ENCODE measurements around the gene HSPA5. TPM values are rescaled to one million over a fixed set of nuclear protein-coding genes. Genes with fewer than 3 reads are reported as not detected.

Gene HSPA5
- total RNA-seq (2022; extraction: Qiagen RNA extraction) = 341 to 409 TPM (median 361 TPM) in 5 replicates

DNA sequence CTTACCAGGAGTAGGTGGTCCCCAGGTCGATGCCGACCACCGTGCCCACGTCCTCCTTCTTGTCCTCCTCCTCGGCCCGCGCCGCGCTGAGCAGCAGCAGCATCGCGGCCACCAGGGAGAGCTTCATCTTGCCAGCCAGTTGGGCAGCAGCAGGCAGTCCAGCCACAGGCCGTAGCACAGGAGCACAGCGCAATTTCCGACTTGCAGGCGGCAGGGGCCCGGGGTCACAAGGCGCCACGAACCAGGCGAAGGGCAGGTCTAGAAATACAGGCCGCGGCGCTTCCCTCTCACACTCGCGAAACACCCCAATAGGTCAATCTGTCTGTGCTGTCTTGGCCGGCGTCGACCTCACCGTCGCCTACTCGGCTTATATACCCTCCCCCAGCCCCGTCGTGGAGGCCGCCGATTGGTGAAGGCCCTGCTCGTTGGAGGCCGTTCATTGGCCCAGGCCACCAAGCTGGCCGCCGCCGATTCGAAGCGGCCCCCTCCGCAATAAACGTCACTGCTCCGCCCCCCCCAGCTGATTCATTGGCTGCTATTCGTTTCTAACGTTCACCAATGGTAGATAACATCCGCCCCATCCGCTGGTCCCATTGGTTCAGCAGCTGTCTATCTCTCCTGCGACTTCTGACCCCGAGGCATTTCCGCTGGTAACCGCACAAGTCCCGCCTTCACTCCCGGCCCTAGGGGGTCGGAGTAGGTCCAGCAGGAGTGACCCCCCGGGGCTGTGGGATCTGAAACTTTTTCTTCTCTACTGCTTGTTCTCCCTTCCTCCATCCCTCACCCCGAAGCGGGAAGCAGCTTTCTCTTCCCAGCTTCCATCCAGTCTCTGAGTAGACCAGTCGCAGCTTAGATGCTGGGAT is at the start of gene HSPA5:
HSPA5 (minus strand) TSS at position 344 of the 863 bp plus-strand sequence; CDS start at position 127, 217 bp downstream.

DNA sequence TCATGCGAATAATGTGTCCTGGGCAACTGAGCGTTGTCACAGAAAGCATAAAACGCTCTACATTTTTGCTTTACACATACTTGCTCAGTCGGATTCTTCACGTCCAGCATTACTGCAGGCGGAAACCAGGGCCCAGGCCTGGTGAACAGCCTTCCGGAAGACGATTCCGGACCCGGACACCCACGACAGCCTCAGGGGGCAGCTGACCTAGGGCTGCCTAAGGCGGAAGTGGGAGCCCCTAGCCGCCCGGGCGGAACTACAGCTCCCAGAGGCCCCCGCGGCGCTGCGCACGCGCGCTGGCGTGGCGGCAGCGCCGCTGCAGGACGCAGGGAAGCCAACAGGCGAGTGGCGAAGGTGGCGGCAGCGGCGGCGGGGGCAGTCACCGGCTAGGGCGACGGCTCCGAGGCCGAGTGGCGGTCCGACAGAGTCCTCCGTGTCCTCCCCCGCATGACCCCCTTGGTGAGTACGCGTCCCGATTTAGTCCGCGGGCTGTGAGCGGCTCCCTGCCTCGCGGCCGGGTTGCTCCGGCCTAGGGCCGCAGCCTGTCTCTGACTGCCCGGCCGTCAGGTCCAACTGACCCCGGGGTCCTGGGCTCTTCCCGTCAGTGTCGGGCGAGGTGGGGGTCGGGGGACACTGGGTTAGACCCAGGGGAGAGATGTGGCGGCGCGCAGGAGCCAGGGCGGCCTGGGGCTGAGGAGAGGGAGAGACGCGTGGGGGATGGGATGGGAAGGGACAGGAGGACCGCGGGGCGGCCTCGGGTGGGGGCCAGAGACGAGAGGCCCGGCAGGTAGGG is 20.6 kb upstream of the HSPA5 start, which contains the start of gene GAPVD1:
GAPVD1 (plus strand) TSS at position 326 of the 793 bp plus-strand sequence. CDS start 37,096 bp downstream, outside the sequence.

DNA sequence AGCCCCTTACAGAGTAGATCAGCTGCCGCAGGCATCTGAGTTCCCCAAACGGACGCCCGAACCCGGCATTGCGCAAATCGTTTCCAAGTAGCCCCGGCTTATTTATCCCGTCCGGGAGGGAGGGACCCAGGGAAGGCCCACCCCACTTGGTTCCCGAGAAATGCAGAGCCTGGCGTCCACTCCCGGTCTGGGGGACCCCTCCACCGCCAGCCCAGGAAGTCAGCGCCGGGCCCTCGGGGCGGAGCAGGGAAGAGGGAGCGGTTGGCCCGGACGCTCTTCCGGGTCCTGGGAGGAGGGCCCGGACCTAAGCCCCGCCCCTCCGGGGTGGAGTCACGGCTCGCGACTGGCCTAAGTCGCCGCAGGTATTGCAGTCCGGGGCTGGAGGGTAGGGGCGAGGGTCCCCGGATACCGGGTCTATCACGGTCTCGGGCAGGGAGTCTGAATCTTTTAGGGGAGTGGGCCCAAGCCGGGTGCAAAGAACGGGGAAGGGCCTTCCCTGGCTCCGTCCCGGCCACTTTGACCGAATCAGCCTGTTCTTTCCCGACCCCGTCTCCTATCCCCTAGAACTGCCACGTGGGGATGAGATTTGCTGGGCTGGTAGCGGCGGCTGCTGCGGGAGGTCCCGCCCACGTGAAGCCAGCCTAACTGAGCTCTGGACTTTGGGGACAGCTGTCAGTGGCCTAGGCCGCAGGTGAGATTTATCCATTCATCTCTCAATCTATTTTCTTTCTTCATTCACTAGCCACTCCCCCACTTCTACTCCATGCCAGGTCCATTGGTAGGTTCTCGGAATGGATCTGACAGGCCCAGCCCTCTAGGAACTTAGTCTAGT is 40.7 kb downstream of the HSPA5 start, which contains the start of gene RABEPK:
RABEPK (plus strand) TSS at position 327 of the 832 bp plus-strand sequence. CDS start 2,472 bp downstream, outside the sequence.

DNA sequence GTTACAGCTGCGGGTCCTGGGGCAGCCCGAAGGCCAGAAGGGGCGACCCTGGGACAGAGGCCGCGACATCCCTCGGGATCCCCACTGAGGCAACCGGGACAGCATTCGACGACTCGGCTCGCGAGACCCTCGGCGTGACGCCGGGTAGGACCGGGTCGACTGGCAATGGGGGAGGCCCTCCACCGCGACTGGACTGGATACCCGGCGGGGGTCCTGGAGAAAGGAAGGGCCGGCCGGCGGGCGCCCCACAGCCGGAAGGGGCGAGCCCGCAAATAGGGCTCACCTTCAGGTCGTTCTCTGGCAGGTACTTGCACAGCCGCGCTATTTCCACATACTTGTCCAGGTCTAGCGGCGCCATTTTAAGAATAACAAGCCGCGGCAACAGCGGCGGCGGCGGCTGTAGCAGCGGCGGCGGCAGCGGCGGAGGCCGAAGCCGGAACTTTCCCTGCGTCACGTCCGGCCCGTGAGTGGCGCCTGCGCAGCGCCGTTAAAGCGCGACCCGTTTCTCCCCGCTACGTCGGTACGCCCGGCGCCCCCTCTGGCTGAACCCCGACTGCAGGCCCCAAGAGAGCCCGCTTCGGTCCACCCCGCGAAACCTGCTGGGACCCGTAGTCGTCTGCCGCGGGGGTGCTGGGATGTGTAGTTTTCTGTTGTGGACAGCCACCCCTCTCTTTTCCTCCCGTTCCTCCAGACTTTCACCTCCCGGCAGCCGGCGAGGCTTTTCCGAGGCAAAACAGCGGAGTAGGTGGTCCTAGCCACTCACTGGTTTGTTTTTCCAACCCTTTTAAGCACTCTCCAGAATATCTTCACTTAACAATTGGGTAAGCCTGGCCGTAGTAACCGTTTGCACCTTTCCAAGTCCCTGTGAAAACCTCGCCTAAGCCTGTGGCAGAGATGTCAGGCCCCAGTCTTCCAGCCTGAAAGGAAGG is 51.5 kb downstream of the HSPA5 start, which contains the start of gene PPP6C:
PPP6C (minus strand) TSS at position 443 of the 929 bp plus-strand sequence; CDS start at position 358, 85 bp downstream.

Other genes with a start within 250 kb of the HSPA5 start
- gene SCAI, start 97.8 kb downstream of the HSPA5 start, total RNA-seq (2022; extraction: Qiagen RNA extraction) = 1.2 to 1.8 TPM (median 1.6 TPM) in 5 replicates
- 24.4 to 28.9 TPM (median 25.5 TPM) in 5 replicates for gene PPP6C, start 51.5 kb downstream of the HSPA5 start, total RNA-seq (2022; extraction: Qiagen RNA extraction)
- gene RABEPK, start 40.8 kb downstream of the HSPA5 start, total RNA-seq (2022; extraction: Qiagen RNA extraction) = 39.0 to 45.7 TPM (median 42.7 TPM) in 5 replicates
- 11.8 to 17.0 TPM (median 16.0 TPM) in 5 replicates for gene GAPVD1, start 20.5 kb upstream of the HSPA5 start, total RNA-seq (2022; extraction: Qiagen RNA extraction)